Astrocyte of the spinal cord (primary cell): Measurements from ENCODE around the gene SEPTIN10.

Experiments used
- DNase-seq: peaks from one replicate; pipeline ENCODE4 v3.0.0; 2011; ENCODE audit warnings: low read depth, low spot score
- H3K4me3 ChIP-seq: 2 replicates; pipeline ENCODE4 v1.5.1; 2011; ENCODE audit warnings: low read depth, mild to moderate bottlenecking, low read length, moderate library complexity
- CTCF ChIP-seq: IDR thresholded peaks from 2 replicates; pipeline ENCODE4 v1.5.1; 2012; ENCODE audit warnings: low read depth, mild to moderate bottlenecking, low read length, inconsistent platforms
- in situ Hi-C: cut with HindIII; loops from 2 replicates; pipeline ENCODE4 v1.10.0; 2017; ENCODE audit warnings: low sequenced_read_pairs

SEPTIN10 gene

GRCh38 chr2:109623923-109624322 lies 10.2 kb upstream of the SEPTIN10 start:
- in situ Hi-C loops, result no loop called here
- H3K4me3 ChIP-seq, result no peak overlapping the region
- no peak for TF ChIP-seq CTCF
- DNase-seq, result no peak

- no peak overlapping the region for H3K4me3 ChIP-seq
- in situ Hi-C loops, result no loop called here
- TF ChIP-seq CTCF, result no peak
- DNase-seq, result no peak
Measured at GRCh38 chr2:109623297-109623696, 9.5 kb upstream of the SEPTIN10 start.

GRCh38 chr2:109619032-109619615 lies 5.4 kb upstream of the SEPTIN10 start:
- in situ Hi-C loops, result no loop called here
- DNase-seq, result no peak
- TF ChIP-seq CTCF, result no peak
- no peak overlapping the region for H3K4me3 ChIP-seq

- in situ Hi-C loops, result no loop called here
- no peak for DNase-seq
- no peak for TF ChIP-seq CTCF
- H3K4me3 ChIP-seq, result no peak overlapping the region
Measured at GRCh38 chr2:109616184-109616583, 2.4 kb upstream of the SEPTIN10 start.

GRCh38 chr2:109615637-109616144 lies 1.9 kb upstream of the SEPTIN10 start:
- no peak for TF ChIP-seq CTCF
- in situ Hi-C loops, result no loop called here
- H3K4me3 ChIP-seq, result peak overlapping the region; percentile 47
- DNase-seq, result no peak

GRCh38 chr2:109614715-109615636 lies 1.2 kb upstream of the SEPTIN10 start:
- in situ Hi-C loops, result no loop called here
- H3K4me3 ChIP-seq, result peak overlapping the region; percentile 47
- TF ChIP-seq CTCF, result no peak
- no peak for DNase-seq
